GM19395 (cell line): ENCODE measurements around the gene GGA3.
"Not testable (repeated sequence)": the region's sequence is repeated elsewhere in the genome, so short reads cannot be mapped to it uniquely, and the experiment has no call there.

Source experiments
- ATAC-seq: cut with Tn5 transposase; IDR thresholded peaks from one replicate; pipeline ENCODE4 v1.9.1; 2021; ENCODE audit warnings: mild to moderate bottlenecking, moderate library complexity; ENCODE audit not compliant: unreplicated experiment

The GGA3 gene

GRCh38 chr17:75261336-75262111 is at the start of gene GGA3, which contains the start of gene MRPS7:
Gene GGA3 (minus strand): TSS chr17:75261606. CDS start chr17:75261587, 19 bp downstream.
Gene MRPS7 (plus strand): TSS chr17:75261879. CDS start chr17:75261901, 22 bp downstream.
- ATAC-seq, result peak; percentile 93

GRCh38 chr17:75308732-75309629 is 47.6 kb upstream of the GGA3 start:
- no peak for ATAC-seq

GRCh38 chr17:75307957-75308731 is 46.7 kb upstream of the GGA3 start:
- ATAC-seq, result no peak

- ATAC-seq, result no peak
Measured at GRCh38 chr17:75301502-75302206, 40.2 kb upstream of the GGA3 start.

- no peak for ATAC-seq
Measured at GRCh38 chr17:75301049-75301448, 39.6 kb upstream of the GGA3 start.

- ATAC-seq, result no peak
Measured at GRCh38 chr17:75300280-75300679, 38.9 kb upstream of the GGA3 start.

- ATAC-seq, result peak; percentile 58
Measured at GRCh38 chr17:75295201-75296158, 34.1 kb upstream of the GGA3 start.

- not testable (repeated sequence) for ATAC-seq
Measured at GRCh38 chr17:75292810-75293448, 31.5 kb upstream of the GGA3 start.

- peak; percentile 30 for ATAC-seq
Measured at GRCh38 chr17:75289832-75290337, 28.5 kb upstream of the GGA3 start.

GRCh38 chr17:75289115-75289831 is 27.9 kb upstream of the GGA3 start, which contains the start of gene SLC25A19:
Gene SLC25A19 (minus strand): TSS chr17:75289433. CDS start chr17:75286764, 2,669 bp downstream.
- ATAC-seq, result peak; percentile 93

GRCh38 chr17:75288770-75289114 is 27.3 kb upstream of the GGA3 start:
- peak; percentile 16 for ATAC-seq

GRCh38 chr17:75288359-75288758 is 27.0 kb upstream of the GGA3 start:
- no peak for ATAC-seq

- no peak for ATAC-seq
Measured at GRCh38 chr17:75287221-75287620, 25.8 kb upstream of the GGA3 start.

GRCh38 chr17:75285123-75285522 is 23.7 kb upstream of the GGA3 start:
- ATAC-seq, result no peak

- not testable (repeated sequence) for ATAC-seq
Measured at GRCh38 chr17:75280189-75280588, 18.8 kb upstream of the GGA3 start.

- ATAC-seq, result no peak
Measured at GRCh38 chr17:75277664-75278071, 16.3 kb upstream of the GGA3 start.

- ATAC-seq, result no peak
Measured at GRCh38 chr17:75273977-75274708, 12.7 kb upstream of the GGA3 start.
